ENCODE measurements around the gene ATG7.

The ATG7 gene

DNA sequence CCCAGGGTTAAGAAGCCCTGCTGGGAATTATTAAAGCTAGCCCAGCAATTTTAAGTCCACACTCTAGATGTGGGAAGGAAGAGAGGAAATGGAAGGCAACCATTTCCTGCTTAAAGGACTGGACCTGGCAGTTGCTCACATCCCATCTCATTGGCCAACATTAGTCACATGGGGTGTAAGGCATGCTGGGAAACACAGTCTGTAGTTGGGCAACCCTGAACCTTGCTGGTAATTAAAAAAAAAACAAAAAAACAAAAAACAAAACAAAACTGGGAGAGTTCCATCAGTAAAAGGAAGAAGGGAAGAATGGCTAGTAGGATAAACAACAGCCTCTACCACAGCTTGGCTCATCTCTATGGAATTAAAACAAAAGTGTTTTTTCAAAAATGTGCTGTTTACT, 235.5 kb downstream of the ATG7 start:
- no peak overlapping the region for H3K4me3 ChIP-seq (replicated peaks; ENCODE audit: insufficient read depth, low read length)
- H3K27me3 ChIP-seq (ENCODE audit: insufficient read depth, poor library complexity, severe bottlenecking): no peaks in the 10 kb centered on the region
- TF ChIP-seq REST (IDR thresholded peaks at IDR 0.05; ENCODE audit: insufficient replicate concordance, low read depth) (no peak), POLR2AphosphoS5 (IDR thresholded peaks at IDR 0.05; ENCODE audit: low read depth) (no peak), SPI1 (IDR thresholded peaks at IDR 0.05; ENCODE audit: borderline replicate concordance, low read depth) (no peak), GABPA (IDR thresholded peaks at IDR 0.05; ENCODE audit: low read depth) (no peak)
- TF ChIP-seq, protein P1, sequence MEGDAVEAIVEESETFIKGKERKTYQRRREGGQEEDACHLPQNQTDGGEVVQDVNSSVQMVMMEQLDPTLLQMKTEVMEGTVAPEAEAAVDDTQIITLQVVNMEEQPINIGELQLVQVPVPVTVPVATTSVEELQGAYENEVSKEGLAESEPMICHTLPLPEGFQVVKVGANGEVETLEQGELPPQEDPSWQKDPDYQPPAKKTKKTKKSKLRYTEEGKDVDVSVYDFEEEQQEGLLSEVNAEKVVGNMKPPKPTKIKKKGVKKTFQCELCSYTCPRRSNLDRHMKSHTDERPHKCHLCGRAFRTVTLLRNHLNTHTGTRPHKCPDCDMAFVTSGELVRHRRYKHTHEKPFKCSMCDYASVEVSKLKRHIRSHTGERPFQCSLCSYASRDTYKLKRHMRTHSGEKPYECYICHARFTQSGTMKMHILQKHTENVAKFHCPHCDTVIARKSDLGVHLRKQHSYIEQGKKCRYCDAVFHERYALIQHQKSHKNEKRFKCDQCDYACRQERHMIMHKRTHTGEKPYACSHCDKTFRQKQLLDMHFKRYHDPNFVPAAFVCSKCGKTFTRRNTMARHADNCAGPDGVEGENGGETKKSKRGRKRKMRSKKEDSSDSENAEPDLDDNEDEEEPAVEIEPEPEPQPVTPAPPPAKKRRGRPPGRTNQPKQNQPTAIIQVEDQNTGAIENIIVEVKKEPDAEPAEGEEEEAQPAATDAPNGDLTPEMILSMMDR (IDR thresholded peaks at IDR 0.05; ENCODE audit: insufficient read depth, low read length): no peak
- peak overlapping the region; percentile 30; the same call in 1 of the 2 replicates for H3K27ac ChIP-seq (replicated peaks)
- DNase-seq (ENCODE audit: low read depth in 1 of 2, low spot score in 1 of 2): peak in 1 of 2 experiments; percentile 21

- Histone ChIP-seq H3K27ac (replicated peaks) (no peak overlapping the region), H3K4me3 (replicated peaks; ENCODE audit: insufficient read depth, low read length) (no peak overlapping the region), H3K27me3 (ENCODE audit: insufficient read depth, poor library complexity, severe bottlenecking) (no peaks in the 10 kb centered on the region)
- DNase-seq (ENCODE audit: low read depth in 1 of 2, low spot score in 1 of 2): no peak
- TF ChIP-seq REST (IDR thresholded peaks at IDR 0.05; ENCODE audit: insufficient replicate concordance, low read depth): no peak
- TF ChIP-seq SPI1 (IDR thresholded peaks at IDR 0.05; ENCODE audit: borderline replicate concordance, low read depth): no peak
- TF ChIP-seq, protein P1 (IDR thresholded peaks at IDR 0.05; ENCODE audit: insufficient read depth, low read length): no peak
- no peak for TF ChIP-seq GABPA (IDR thresholded peaks at IDR 0.05; ENCODE audit: low read depth)
- no peak for TF ChIP-seq POLR2AphosphoS5 (IDR thresholded peaks at IDR 0.05; ENCODE audit: low read depth)
Measured at GRCh38 chr3:11508346-11509172, 236.4 kb downstream of the ATG7 start.

DNA sequence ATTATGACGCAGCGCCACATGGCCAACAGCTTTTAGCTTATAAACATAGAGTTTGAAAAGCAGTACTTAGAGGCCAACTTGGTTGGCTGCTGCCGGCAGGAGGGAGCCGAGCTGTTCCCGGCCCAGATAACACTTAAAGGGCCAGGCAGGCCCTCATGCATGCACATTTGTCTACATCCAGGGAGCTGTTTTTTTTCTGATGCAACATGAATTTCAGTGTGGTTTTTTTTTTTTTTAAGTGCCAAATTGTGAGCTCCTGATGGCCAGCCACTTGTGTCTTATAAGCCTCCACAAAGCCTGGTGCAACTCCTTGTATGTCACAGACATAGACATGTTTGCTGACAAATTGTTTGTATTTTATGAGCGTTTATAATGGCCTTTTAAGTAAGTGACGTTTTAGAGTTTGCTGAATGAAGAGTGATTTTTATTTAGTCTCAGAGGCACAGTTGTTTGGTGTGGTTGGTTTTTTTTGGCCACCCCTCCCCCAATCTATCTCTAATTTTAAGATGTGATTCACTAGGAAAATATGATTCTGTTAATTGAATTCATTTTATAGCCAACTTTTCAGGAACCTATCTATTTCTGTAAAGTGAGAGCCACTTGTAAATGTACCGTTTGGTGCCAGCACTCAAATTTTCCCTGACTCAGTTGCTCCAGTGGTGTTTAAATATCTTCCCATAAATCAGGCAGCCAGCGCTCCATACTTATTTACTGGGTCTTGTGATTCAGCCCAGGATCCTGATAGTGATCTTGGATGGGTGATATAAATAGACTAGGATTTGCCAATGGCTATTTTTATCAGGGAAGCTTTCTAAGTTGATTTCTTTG, 237.2 kb downstream of the ATG7 start:
- TF ChIP-seq GABPA (IDR thresholded peaks at IDR 0.05; ENCODE audit: low read depth): no peak
- no peak for TF ChIP-seq SPI1 (IDR thresholded peaks at IDR 0.05; ENCODE audit: borderline replicate concordance, low read depth)
- TF ChIP-seq POLR2AphosphoS5 (IDR thresholded peaks at IDR 0.05; ENCODE audit: low read depth): no peak
- no peak for TF ChIP-seq REST (IDR thresholded peaks at IDR 0.05; ENCODE audit: insufficient replicate concordance, low read depth)
- TF ChIP-seq, protein P1 (IDR thresholded peaks at IDR 0.05; ENCODE audit: insufficient read depth, low read length): no peak
- Histone ChIP-seq H3K27me3 (ENCODE audit: insufficient read depth, poor library complexity, severe bottlenecking) (no peaks in the 10 kb centered on the region), H3K4me3 (replicated peaks; ENCODE audit: insufficient read depth, low read length) (no peak overlapping the region), H3K27ac (replicated peaks) (no peak overlapping the region)
- no peak for DNase-seq (ENCODE audit: low read depth in 1 of 2, low spot score in 1 of 2)

Measured in HL-60 (cell line).